ENCODE measurements around the gene SVIL. TPM values are rescaled to one million over a fixed set of nuclear protein-coding genes. Genes with fewer than 3 reads are reported as not detected.

The SVIL gene
- total and polyA plus RNA-seq, 4 donors, result 3.1 to 26.0 (median 9.4) TPM

- H3K36me3 ChIP-seq (ENCODE audit: control insufficient read depth in 4 of 4, insufficient read depth in 3 of 4, low read depth in 1 of 4, low read length in 3 of 4), result peaks cover 0 to 3% (median 0%) of the 10 kb centered on the region in 4 donors
- H3K4me1 ChIP-seq (ENCODE audit: control insufficient read depth in 4 of 4, insufficient read depth in 4 of 4, low read length in 3 of 4), result no peaks in the 10 kb centered on the region
- no peak for DNase-seq (ENCODE audit: low spot score)
- no peak overlapping the region for H3K9ac ChIP-seq (ENCODE audit: low read depth in 1 of 2, low read length in 2 of 2)
- WGBS, result 90% methylated on average over 7 of the region's 7 CpGs
- H3K27ac ChIP-seq (ENCODE audit: low read depth in 1 of 2, low read length in 2 of 2), result no peak overlapping the region
- TF ChIP-seq EGR1 (IDR thresholded peaks at IDR 0.05; ENCODE audit: low read depth in 2 of 2), result no peak
- no peak for TF ChIP-seq RXRA (IDR thresholded peaks at IDR 0.05)
- no peak for TF ChIP-seq ATF3 (IDR thresholded peaks at IDR 0.05)
- TF ChIP-seq YY1 (IDR thresholded peaks at IDR 0.05), result no peak
- H3K9me3 ChIP-seq (ENCODE audit: control insufficient read depth in 4 of 4, low read length in 3 of 4), result no peaks in the 10 kb centered on the region
- no peak overlapping the region for H3K4me3 ChIP-seq (ENCODE audit: low read depth in 1 of 3, low read length in 3 of 3)
- H3K27me3 ChIP-seq (ENCODE audit: control insufficient read depth in 4 of 4, insufficient read depth in 4 of 4, low read length in 3 of 4), result no peaks in the 10 kb centered on the region
Measured at GRCh38 chr10:29448125-29448524, 186.6 kb downstream of the SVIL start.

- DNase-seq (ENCODE audit: low spot score), result no peak
- no peaks in the 10 kb centered on the region for H3K4me1 ChIP-seq (ENCODE audit: control insufficient read depth in 4 of 4, insufficient read depth in 4 of 4, low read length in 3 of 4)
- H3K27me3 ChIP-seq (ENCODE audit: control insufficient read depth in 4 of 4, insufficient read depth in 4 of 4, low read length in 3 of 4), result no peaks in the 10 kb centered on the region
- no peak overlapping the region for H3K4me3 ChIP-seq (ENCODE audit: low read depth in 1 of 3, low read length in 3 of 3)
- no peak overlapping the region for H3K27ac ChIP-seq (ENCODE audit: low read depth in 1 of 2, low read length in 2 of 2)
- H3K9me3 ChIP-seq (ENCODE audit: control insufficient read depth in 4 of 4, low read length in 3 of 4), result no peaks in the 10 kb centered on the region
- no peak overlapping the region for H3K9ac ChIP-seq (ENCODE audit: low read depth in 1 of 2, low read length in 2 of 2)
- TF ChIP-seq CTCF (IDR thresholded peaks at IDR 0.05; ENCODE audit: low read depth, low read length, missing input control) (no peak), YY1 (IDR thresholded peaks at IDR 0.05) (no peak), RXRA (IDR thresholded peaks at IDR 0.05) (no peak), ZBTB33 (IDR thresholded peaks at IDR 0.05) (no peak), FOXA2 (IDR thresholded peaks at IDR 0.05) (no peak), EGR1 (IDR thresholded peaks at IDR 0.05; ENCODE audit: low read depth in 2 of 2) (no peak), SP1 (IDR thresholded peaks at IDR 0.05) (no peak), HNF4A (conservative IDR thresholded peaks at IDR 0.05) (no peak), JUND (IDR thresholded peaks at IDR 0.05) (no peak), ATF3 (IDR thresholded peaks at IDR 0.05) (no peak), GABPA (IDR thresholded peaks at IDR 0.05 in 1 of 2, conservative IDR thresholded peaks at IDR 0.05 in 1 of 2) (no peak), REST (IDR thresholded peaks at IDR 0.05) (no peak), TAF1 (conservative IDR thresholded peaks at IDR 0.05) (no peak), RAD21 (IDR thresholded peaks at IDR 0.05) (no peak), NR2F2 (IDR thresholded peaks at IDR 0.05) (no peak), FOXA1 (IDR thresholded peaks at IDR 0.05) (no peak), MAX (IDR thresholded peaks at IDR 0.05) (no peak), HNF4G (IDR thresholded peaks at IDR 0.05) (no peak)
- H3K36me3 ChIP-seq (ENCODE audit: control insufficient read depth in 4 of 4, insufficient read depth in 3 of 4, low read depth in 1 of 4, low read length in 3 of 4), result peaks cover 0 to 3% (median 0%) of the 10 kb centered on the region in 4 donors
- WGBS, result 96% methylated on average over 1 of the region's 1 CpG
Measured at GRCh38 chr10:29446327-29446726, 188.4 kb downstream of the SVIL start.
